ENCODE data around the gene TLR4.

The TLR4 gene

GRCh38 chr9:117768750-117769395 lies 64.7 kb downstream of the TLR4 start:
- Histone ChIP-seq H3F3A (ENCODE audit: insufficient read depth) (no peaks in the 10 kb centered on the region), H3K27ac (ENCODE audit: low read depth, low read length) (no peak overlapping the region), H3K9me3 (ENCODE audit: insufficient read depth, low read length) (no peaks in the 10 kb centered on the region), H3K9me2 (replicated peaks; ENCODE audit: insufficient read depth, low read length) (no peaks in the 10 kb centered on the region), H3K27me3 (ENCODE audit: low read length) (no peaks in the 10 kb centered on the region), H3K36me3 (ENCODE audit: low read length) (no peaks in the 10 kb centered on the region), H2AFZ (ENCODE audit: low read depth, low read length, severe bottlenecking) (no peak overlapping the region), H3K4me3 (ENCODE audit: insufficient read depth, low read length, poor library complexity, severe bottlenecking) (no peak overlapping the region), H4K20me1 (ENCODE audit: low read depth, low read length) (no peaks in the 10 kb centered on the region), H3K9ac (ENCODE audit: low read length) (no peak overlapping the region), H3K4me2 (ENCODE audit: low read depth, low read length, poor library complexity, severe bottlenecking) (no peak overlapping the region), H3K79me2 (ENCODE audit: insufficient read depth, low read length) (no peaks in the 10 kb centered on the region)
- no peak for TF ChIP-seq EZH2phosphoT487 (conservative IDR thresholded peaks at IDR 0.05; ENCODE audit: low read length)
- no peak for TF ChIP-seq CTCF (IDR thresholded peaks at IDR 0.05; ENCODE audit: insufficient read depth, low read length, poor library complexity, severe bottlenecking)

GRCh38 chr9:117771136-117771535 lies 66.9 kb downstream of the TLR4 start:
- Histone ChIP-seq H3K9me2 (replicated peaks; ENCODE audit: insufficient read depth, low read length) (no peaks in the 10 kb centered on the region), H3K79me2 (ENCODE audit: insufficient read depth, low read length) (no peaks in the 10 kb centered on the region), H3K27ac (ENCODE audit: low read depth, low read length) (no peak overlapping the region), H3K27me3 (ENCODE audit: low read length) (no peaks in the 10 kb centered on the region), H3K9ac (ENCODE audit: low read length) (no peak overlapping the region), H3K36me3 (ENCODE audit: low read length) (no peaks in the 10 kb centered on the region), H4K20me1 (ENCODE audit: low read depth, low read length) (no peaks in the 10 kb centered on the region), H3K9me3 (ENCODE audit: insufficient read depth, low read length) (no peaks in the 10 kb centered on the region), H3F3A (ENCODE audit: insufficient read depth) (no peaks in the 10 kb centered on the region), H2AFZ (ENCODE audit: low read depth, low read length, severe bottlenecking) (no peak overlapping the region), H3K4me2 (ENCODE audit: low read depth, low read length, poor library complexity, severe bottlenecking) (no peak overlapping the region), H3K4me3 (ENCODE audit: insufficient read depth, low read length, poor library complexity, severe bottlenecking) (no peak overlapping the region)
- no peak for TF ChIP-seq EZH2phosphoT487 (conservative IDR thresholded peaks at IDR 0.05; ENCODE audit: low read length)
- TF ChIP-seq CTCF (IDR thresholded peaks at IDR 0.05; ENCODE audit: insufficient read depth, low read length, poor library complexity, severe bottlenecking), result no peak

GRCh38 chr9:117772960-117773359 lies 68.8 kb downstream of the TLR4 start:
- Histone ChIP-seq H3K27me3 (ENCODE audit: low read length) (no peaks in the 10 kb centered on the region), H3K9ac (ENCODE audit: low read length) (no peak overlapping the region), H3K9me3 (ENCODE audit: insufficient read depth, low read length) (no peaks in the 10 kb centered on the region), H3K36me3 (ENCODE audit: low read length) (no peaks in the 10 kb centered on the region), H4K20me1 (ENCODE audit: low read depth, low read length) (no peaks in the 10 kb centered on the region), H3K27ac (ENCODE audit: low read depth, low read length) (no peak overlapping the region), H3F3A (ENCODE audit: insufficient read depth) (no peaks in the 10 kb centered on the region), H2AFZ (ENCODE audit: low read depth, low read length, severe bottlenecking) (no peak overlapping the region), H3K79me2 (ENCODE audit: insufficient read depth, low read length) (no peaks in the 10 kb centered on the region), H3K4me3 (ENCODE audit: insufficient read depth, low read length, poor library complexity, severe bottlenecking) (no peak overlapping the region), H3K9me2 (replicated peaks; ENCODE audit: insufficient read depth, low read length) (no peaks in the 10 kb centered on the region), H3K4me2 (ENCODE audit: low read depth, low read length, poor library complexity, severe bottlenecking) (no peak overlapping the region)
- TF ChIP-seq EZH2phosphoT487 (conservative IDR thresholded peaks at IDR 0.05; ENCODE audit: low read length) (no peak), CTCF (IDR thresholded peaks at IDR 0.05; ENCODE audit: insufficient read depth, low read length, poor library complexity, severe bottlenecking) (no peak)
